ENCODE measurements around the gene SPIN2A. TPM values are rescaled to one million over a fixed set of nuclear protein-coding genes. Genes with fewer than 3 reads are reported as not detected.
"Not testable (repeated sequence)": the region's sequence is repeated elsewhere in the genome, so short reads cannot be mapped to it uniquely, and the experiment has no call there.

SPIN2A gene
- total RNA-seq, 1 donor from 2014 or later: 1.2 TPM

- no peaks in the 10 kb centered on the region for H3K79me2 ChIP-seq (ENCODE audit: insufficient read depth, low read length)
- H3K9me3 ChIP-seq (ENCODE audit: insufficient read depth, low read depth, low read length): no peaks in the 10 kb centered on the region
- no peaks in the 10 kb centered on the region for H3K36me3 ChIP-seq (ENCODE audit: insufficient read depth, low read length)
- FAIRE-seq (peak; percentile 58), DNase-seq (ENCODE audit: low read depth) (no peak)
- Mint-ChIP-seq H3K36me3 (ENCODE audit: low read depth, unreplicated experiment) (no peaks in the 10 kb centered on the region), H3K27ac (ENCODE audit: unreplicated experiment) (no peak overlapping the region), H3K27me3 (ENCODE audit: low read depth, unreplicated experiment) (no peaks in the 10 kb centered on the region), H3K4me3 (ENCODE audit: unreplicated experiment) (no peak overlapping the region), H3K9me3 (ENCODE audit: unreplicated experiment) (no peaks in the 10 kb centered on the region), H3K4me1 (ENCODE audit: low read depth, unreplicated experiment) (no peaks in the 10 kb centered on the region)
- no peaks in the 10 kb centered on the region for H3K4me1 ChIP-seq (ENCODE audit: insufficient read depth, low read length)
- H2AFZ ChIP-seq (ENCODE audit: low read depth, low read length): no peak overlapping the region
- H3K27me3 ChIP-seq (ENCODE audit: insufficient read depth, low read length): no peaks in the 10 kb centered on the region
- H3K4me3 ChIP-seq (ENCODE audit: insufficient read depth, low read depth, low read length): no peak overlapping the region
- H4K20me1 ChIP-seq (ENCODE audit: insufficient read depth, low read length): no peaks in the 10 kb centered on the region
- no peak overlapping the region for H3K27ac ChIP-seq (ENCODE audit: low read depth, low read length)
- H3K9ac ChIP-seq (ENCODE audit: low read length): no peak overlapping the region
- no peak overlapping the region for H3K4me2 ChIP-seq (ENCODE audit: low read length)
- TF ChIP-seq EZH2 (IDR thresholded peaks at IDR 0.05; ENCODE audit: insufficient read depth, low read length): no peak
- TF ChIP-seq CTCF (IDR thresholded peaks at IDR 0.05; ENCODE audit: insufficient read depth, low read depth, low read length): no peak
Measured at GRCh38 chrX:57172544-57172943, 35.3 kb upstream of the SPIN2A start.

- peak; percentile 27 for TF ChIP-seq CTCF (IDR thresholded peaks at IDR 0.05; ENCODE audit: insufficient read depth, low read depth, low read length)
- no peak for TF ChIP-seq EZH2 (IDR thresholded peaks at IDR 0.05; ENCODE audit: insufficient read depth, low read length)
- H3K9me3 ChIP-seq (ENCODE audit: insufficient read depth, low read depth, low read length): no peaks in the 10 kb centered on the region
- H2AFZ ChIP-seq (ENCODE audit: low read depth, low read length): no peak overlapping the region
- H4K20me1 ChIP-seq (ENCODE audit: insufficient read depth, low read length): no peaks in the 10 kb centered on the region
- no peaks in the 10 kb centered on the region for H3K27me3 Mint-ChIP-seq (ENCODE audit: low read depth, unreplicated experiment)
- no peaks in the 10 kb centered on the region for H3K4me1 ChIP-seq (ENCODE audit: insufficient read depth, low read length)
- no peak overlapping the region for H3K4me2 ChIP-seq (ENCODE audit: low read length)
- no peak overlapping the region for H3K4me3 Mint-ChIP-seq (ENCODE audit: unreplicated experiment)
- H3K27ac ChIP-seq (ENCODE audit: low read depth, low read length): no peak overlapping the region
- H3K27me3 ChIP-seq (ENCODE audit: insufficient read depth, low read length): no peaks in the 10 kb centered on the region
- no peak overlapping the region for H3K4me3 ChIP-seq (ENCODE audit: insufficient read depth, low read depth, low read length)
- H3K36me3 ChIP-seq (ENCODE audit: insufficient read depth, low read length): no peaks in the 10 kb centered on the region
- no peaks in the 10 kb centered on the region for H3K4me1 Mint-ChIP-seq (ENCODE audit: low read depth, unreplicated experiment)
- peaks cover 4% of the 10 kb centered on the region for H3K36me3 Mint-ChIP-seq (ENCODE audit: low read depth, unreplicated experiment)
- no peak overlapping the region for H3K27ac Mint-ChIP-seq (ENCODE audit: unreplicated experiment)
- FAIRE-seq (peak; percentile 76), DNase-seq (ENCODE audit: low read depth) (peak; percentile 11)
- no peak overlapping the region for H3K9ac ChIP-seq (ENCODE audit: low read length)
- H3K79me2 ChIP-seq (ENCODE audit: insufficient read depth, low read length): no peaks in the 10 kb centered on the region
- no peaks in the 10 kb centered on the region for H3K9me3 Mint-ChIP-seq (ENCODE audit: unreplicated experiment)
Measured at GRCh38 chrX:57156397-57157049, 19.3 kb upstream of the SPIN2A start.

- peaks cover 1% of the 10 kb centered on the region for H3K9me3 Mint-ChIP-seq (ENCODE audit: unreplicated experiment)
- H2AFZ ChIP-seq (ENCODE audit: low read depth, low read length): no peak overlapping the region
- H4K20me1 ChIP-seq (ENCODE audit: insufficient read depth, low read length): no peaks in the 10 kb centered on the region
- no peaks in the 10 kb centered on the region for H3K36me3 ChIP-seq (ENCODE audit: insufficient read depth, low read length)
- H3K36me3 Mint-ChIP-seq (ENCODE audit: low read depth, unreplicated experiment): peaks cover 4% of the 10 kb centered on the region
- DNase-seq (ENCODE audit: low read depth) (no peak), FAIRE-seq (no peak)
- H3K9me3 ChIP-seq (ENCODE audit: insufficient read depth, low read depth, low read length): no peaks in the 10 kb centered on the region
- no peak overlapping the region for H3K27ac ChIP-seq (ENCODE audit: low read depth, low read length)
- no peak overlapping the region for H3K9ac ChIP-seq (ENCODE audit: low read length)
- H3K4me1 ChIP-seq (ENCODE audit: insufficient read depth, low read length): no peaks in the 10 kb centered on the region
- H3K4me3 Mint-ChIP-seq (ENCODE audit: unreplicated experiment): no peak overlapping the region
- no peaks in the 10 kb centered on the region for H3K27me3 ChIP-seq (ENCODE audit: insufficient read depth, low read length)
- no peak for TF ChIP-seq EZH2 (IDR thresholded peaks at IDR 0.05; ENCODE audit: insufficient read depth, low read length)
- TF ChIP-seq CTCF (IDR thresholded peaks at IDR 0.05; ENCODE audit: insufficient read depth, low read depth, low read length): no peak
- no peaks in the 10 kb centered on the region for H3K79me2 ChIP-seq (ENCODE audit: insufficient read depth, low read length)
- H3K4me2 ChIP-seq (ENCODE audit: low read length): no peak overlapping the region
- no peak overlapping the region for H3K4me3 ChIP-seq (ENCODE audit: insufficient read depth, low read depth, low read length)
- H3K27ac Mint-ChIP-seq (ENCODE audit: unreplicated experiment): no peak overlapping the region
- no peaks in the 10 kb centered on the region for H3K27me3 Mint-ChIP-seq (ENCODE audit: low read depth, unreplicated experiment)
- H3K4me1 Mint-ChIP-seq (ENCODE audit: low read depth, unreplicated experiment): no peaks in the 10 kb centered on the region
Measured at GRCh38 chrX:57155171-57155570, 18.0 kb upstream of the SPIN2A start.

- not testable (repeated sequence) for H4K20me1 ChIP-seq (ENCODE audit: insufficient read depth, low read length); DNase-seq (ENCODE audit: low read depth); H3K36me3 Mint-ChIP-seq (ENCODE audit: low read depth, unreplicated experiment); H3K9me3 ChIP-seq (ENCODE audit: insufficient read depth, low read depth, low read length); H3K9me3 Mint-ChIP-seq (ENCODE audit: unreplicated experiment); H3K4me3 ChIP-seq (ENCODE audit: insufficient read depth, low read depth, low read length); H3K27ac Mint-ChIP-seq (ENCODE audit: unreplicated experiment); H3K79me2 ChIP-seq (ENCODE audit: insufficient read depth, low read length); H3K4me1 ChIP-seq (ENCODE audit: insufficient read depth, low read length); H3K4me3 Mint-ChIP-seq (ENCODE audit: unreplicated experiment); H3K9ac ChIP-seq (ENCODE audit: low read length); H3K27me3 Mint-ChIP-seq (ENCODE audit: low read depth, unreplicated experiment); H3K27ac ChIP-seq (ENCODE audit: low read depth, low read length); H3K36me3 ChIP-seq (ENCODE audit: insufficient read depth, low read length); FAIRE-seq; H3K27me3 ChIP-seq (ENCODE audit: insufficient read depth, low read length); H3K4me1 Mint-ChIP-seq (ENCODE audit: low read depth, unreplicated experiment); H3K4me2 ChIP-seq (ENCODE audit: low read length); H2AFZ ChIP-seq (ENCODE audit: low read depth, low read length)
Measured at GRCh38 chrX:57152222-57152621, 15.0 kb upstream of the SPIN2A start.

All from astrocyte (in vitro differentiated cells and primary cell).